Measurements from ENCODE around the gene METTL26.

Gene METTL26

GRCh38 chr16:652454-653305 is 16.6 kb upstream of the METTL26 start:
- no peak for TF ChIP-seq EZH2 (optimal IDR thresholded peaks at IDR 0.05; ENCODE audit: low read depth, low read length)
- no peak for TF ChIP-seq EZH2phosphoT487 (IDR thresholded peaks at IDR 0.05; ENCODE audit: low read length)
- no peak for TF ChIP-seq CTCF (IDR thresholded peaks at IDR 0.05; ENCODE audit: low read length)
- Histone ChIP-seq H3K9ac (ENCODE audit: low read length) (no peak overlapping the region), H3K4me3 (ENCODE audit: low read length) (no peak overlapping the region), H3K79me2 (ENCODE audit: low read length) (peaks cover 27% of the 10 kb centered on the region), H3K4me2 (ENCODE audit: low read depth, low read length) (no peak overlapping the region), H4K20me1 (ENCODE audit: insufficient read depth, low read length) (no peaks in the 10 kb centered on the region), H3K36me3 (replicated peaks; ENCODE audit: insufficient read depth, low read length) (no peaks in the 10 kb centered on the region), H3K27ac (ENCODE audit: low read length) (no peak overlapping the region), H2AFZ (ENCODE audit: low read length) (no peak overlapping the region), H3K9me3 (replicated peaks; ENCODE audit: insufficient read depth, low read length) (no peaks in the 10 kb centered on the region), H3K9me2 (replicated peaks; ENCODE audit: insufficient read depth, low read length) (no peaks in the 10 kb centered on the region), H3F3A (ENCODE audit: insufficient read depth, low read length) (peaks cover 12% of the 10 kb centered on the region), H3K4me1 (ENCODE audit: low read length) (no peaks in the 10 kb centered on the region; the same call in 1 of the 2 replicates), H3K27me3 (replicated peaks; ENCODE audit: insufficient read depth, low read length) (no peaks in the 10 kb centered on the region)
- DNase-seq = no peak

- no peaks in the 10 kb centered on the region for H3K36me3 ChIP-seq (replicated peaks; ENCODE audit: insufficient read depth, low read length)
- TF ChIP-seq EZH2 (optimal IDR thresholded peaks at IDR 0.05; ENCODE audit: low read depth, low read length) (no peak), CTCF (IDR thresholded peaks at IDR 0.05; ENCODE audit: low read length) (no peak), EZH2phosphoT487 (IDR thresholded peaks at IDR 0.05; ENCODE audit: low read length) (no peak)
Measured at GRCh38 chr16:651844-652243, 15.7 kb upstream of the METTL26 start.

GRCh38 chr16:649631-650030 is 13.5 kb upstream of the METTL26 start:
- TF ChIP-seq CTCF (IDR thresholded peaks at IDR 0.05; ENCODE audit: low read length) (no peak), EZH2 (optimal IDR thresholded peaks at IDR 0.05; ENCODE audit: low read depth, low read length) (no peak), EZH2phosphoT487 (IDR thresholded peaks at IDR 0.05; ENCODE audit: low read length) (no peak)
- peak overlapping the region; percentile 89 for H3K4me3 ChIP-seq (ENCODE audit: low read length)

More at GRCh38 chr16:651844-652243, 15.7 kb upstream of the METTL26 start:
- H3F3A ChIP-seq (ENCODE audit: insufficient read depth, low read length) = peaks cover 20% of the 10 kb centered on the region
- peaks cover 36% of the 10 kb centered on the region for H3K79me2 ChIP-seq (ENCODE audit: low read length)
- no peak overlapping the region for H2AFZ ChIP-seq (ENCODE audit: low read length)
- no peak for DNase-seq
- H3K4me2 ChIP-seq (ENCODE audit: low read depth, low read length) = no peak overlapping the region
- H3K27me3 ChIP-seq (replicated peaks; ENCODE audit: insufficient read depth, low read length) = no peaks in the 10 kb centered on the region
- no peaks in the 10 kb centered on the region for H3K9me3 ChIP-seq (replicated peaks; ENCODE audit: insufficient read depth, low read length)
- no peak overlapping the region for H3K27ac ChIP-seq (ENCODE audit: low read length)
- H3K4me1 ChIP-seq (ENCODE audit: low read length) = peaks cover 4% of the 10 kb centered on the region; the same call in 1 of the 2 replicates
- H3K4me3 ChIP-seq (ENCODE audit: low read length) = no peak overlapping the region
- no peaks in the 10 kb centered on the region for H3K9me2 ChIP-seq (replicated peaks; ENCODE audit: insufficient read depth, low read length)
- H3K9ac ChIP-seq (ENCODE audit: low read length) = no peak overlapping the region
- H4K20me1 ChIP-seq (ENCODE audit: insufficient read depth, low read length) = no peaks in the 10 kb centered on the region

More at GRCh38 chr16:649631-650030, 13.5 kb upstream of the METTL26 start:
- Histone ChIP-seq H3K9me2 (replicated peaks; ENCODE audit: insufficient read depth, low read length) (no peaks in the 10 kb centered on the region), H3K79me2 (ENCODE audit: low read length) (peaks cover 56% of the 10 kb centered on the region), H3K36me3 (replicated peaks; ENCODE audit: insufficient read depth, low read length) (no peaks in the 10 kb centered on the region), H3K9ac (ENCODE audit: low read length) (peak overlapping the region; percentile 97), H3K4me1 (ENCODE audit: low read length) (peaks cover 4% of the 10 kb centered on the region; the same call in 1 of the 2 replicates), H3K27ac (ENCODE audit: low read length) (no peak overlapping the region; the same call in 1 of the 2 replicates), H4K20me1 (ENCODE audit: insufficient read depth, low read length) (no peaks in the 10 kb centered on the region), H3F3A (ENCODE audit: insufficient read depth, low read length) (peaks cover 22% of the 10 kb centered on the region), H3K4me2 (ENCODE audit: low read depth, low read length) (peak overlapping the region; percentile 99), H3K9me3 (replicated peaks; ENCODE audit: insufficient read depth, low read length) (no peaks in the 10 kb centered on the region), H2AFZ (ENCODE audit: low read length) (peak overlapping the region; percentile 24; the same call in 1 of the 2 replicates), H3K27me3 (replicated peaks; ENCODE audit: insufficient read depth, low read length) (no peaks in the 10 kb centered on the region)
- peak; percentile 32 for DNase-seq

Data from MM.1S (cell line).